ENCODE measurements around the gene TTC33.

DNA sequence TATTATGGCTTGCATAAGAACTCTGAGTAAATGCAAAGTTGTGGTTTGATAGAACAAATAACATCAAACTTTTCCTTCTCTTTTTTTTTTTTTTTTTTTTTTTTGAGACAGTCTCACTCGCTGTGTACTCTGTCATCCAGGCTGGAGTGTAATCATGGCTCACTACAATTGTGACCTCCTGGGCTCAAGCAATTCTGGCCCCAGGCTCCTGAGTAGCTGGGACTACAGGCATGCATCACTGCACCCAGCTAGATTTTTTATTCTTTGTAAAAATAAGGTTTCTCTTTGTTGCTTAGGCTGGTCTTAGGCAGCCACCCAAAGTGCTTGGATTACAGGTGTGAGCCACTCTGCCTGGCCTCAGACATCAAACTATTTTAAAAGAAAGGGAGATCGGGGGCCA lies 95.0 kb downstream of the TTC33 start:
- no peak for TF ChIP-seq SIN3A (IDR thresholded peaks at IDR 0.05; ENCODE audit: borderline replicate concordance, insufficient read depth, low read length)
- TF ChIP-seq TAF1 (IDR thresholded peaks at IDR 0.05; ENCODE audit: borderline replicate concordance, insufficient read depth, low read length), result no peak
- no peak for TF ChIP-seq POLR2AphosphoS5 (IDR thresholded peaks at IDR 0.05; ENCODE audit: low read depth, low read length)
- TF ChIP-seq, protein P1, sequence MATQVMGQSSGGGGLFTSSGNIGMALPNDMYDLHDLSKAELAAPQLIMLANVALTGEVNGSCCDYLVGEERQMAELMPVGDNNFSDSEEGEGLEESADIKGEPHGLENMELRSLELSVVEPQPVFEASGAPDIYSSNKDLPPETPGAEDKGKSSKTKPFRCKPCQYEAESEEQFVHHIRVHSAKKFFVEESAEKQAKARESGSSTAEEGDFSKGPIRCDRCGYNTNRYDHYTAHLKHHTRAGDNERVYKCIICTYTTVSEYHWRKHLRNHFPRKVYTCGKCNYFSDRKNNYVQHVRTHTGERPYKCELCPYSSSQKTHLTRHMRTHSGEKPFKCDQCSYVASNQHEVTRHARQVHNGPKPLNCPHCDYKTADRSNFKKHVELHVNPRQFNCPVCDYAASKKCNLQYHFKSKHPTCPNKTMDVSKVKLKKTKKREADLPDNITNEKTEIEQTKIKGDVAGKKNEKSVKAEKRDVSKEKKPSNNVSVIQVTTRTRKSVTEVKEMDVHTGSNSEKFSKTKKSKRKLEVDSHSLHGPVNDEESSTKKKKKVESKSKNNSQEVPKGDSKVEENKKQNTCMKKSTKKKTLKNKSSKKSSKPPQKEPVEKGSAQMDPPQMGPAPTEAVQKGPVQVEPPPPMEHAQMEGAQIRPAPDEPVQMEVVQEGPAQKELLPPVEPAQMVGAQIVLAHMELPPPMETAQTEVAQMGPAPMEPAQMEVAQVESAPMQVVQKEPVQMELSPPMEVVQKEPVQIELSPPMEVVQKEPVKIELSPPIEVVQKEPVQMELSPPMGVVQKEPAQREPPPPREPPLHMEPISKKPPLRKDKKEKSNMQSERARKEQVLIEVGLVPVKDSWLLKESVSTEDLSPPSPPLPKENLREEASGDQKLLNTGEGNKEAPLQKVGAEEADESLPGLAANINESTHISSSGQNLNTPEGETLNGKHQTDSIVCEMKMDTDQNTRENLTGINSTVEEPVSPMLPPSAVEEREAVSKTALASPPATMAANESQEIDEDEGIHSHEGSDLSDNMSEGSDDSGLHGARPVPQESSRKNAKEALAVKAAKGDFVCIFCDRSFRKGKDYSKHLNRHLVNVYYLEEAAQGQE (IDR thresholded peaks at IDR 0.05; ENCODE audit: insufficient read depth in 1 of 2, low read depth in 2 of 2, low read length in 2 of 2), result no peak
- TF ChIP-seq FOXP2 (optimal IDR thresholded peaks at IDR 0.05; ENCODE audit: borderline replicate concordance, extremely low read depth, extremely low read length, insufficient read depth), result no peak
